Choroid plexus epithelial cell (primary cell): ENCODE measurements around the gene LPAR3.

Experiments
- DNase-seq: peaks from one replicate; pipeline ENCODE4 v3.0.0-alpha.2; 2010; ENCODE audit warnings: low read depth
- H3K4me3 ChIP-seq: 2 replicates; pipeline ENCODE4 v1.5.1; 2011; ENCODE audit warnings: low read depth, mild to moderate bottlenecking, control low read depth, low read length, moderate library complexity
- TF ChIP-seq, protein P1 (sequence below): conservative IDR thresholded peaks from 2 replicates; pipeline ENCODE4 v1.5.1; 2011; ENCODE audit warnings: low read depth, mild to moderate bottlenecking, control low read depth, inconsistent platforms, low read length, moderate library complexity

Gene LPAR3

DNA sequence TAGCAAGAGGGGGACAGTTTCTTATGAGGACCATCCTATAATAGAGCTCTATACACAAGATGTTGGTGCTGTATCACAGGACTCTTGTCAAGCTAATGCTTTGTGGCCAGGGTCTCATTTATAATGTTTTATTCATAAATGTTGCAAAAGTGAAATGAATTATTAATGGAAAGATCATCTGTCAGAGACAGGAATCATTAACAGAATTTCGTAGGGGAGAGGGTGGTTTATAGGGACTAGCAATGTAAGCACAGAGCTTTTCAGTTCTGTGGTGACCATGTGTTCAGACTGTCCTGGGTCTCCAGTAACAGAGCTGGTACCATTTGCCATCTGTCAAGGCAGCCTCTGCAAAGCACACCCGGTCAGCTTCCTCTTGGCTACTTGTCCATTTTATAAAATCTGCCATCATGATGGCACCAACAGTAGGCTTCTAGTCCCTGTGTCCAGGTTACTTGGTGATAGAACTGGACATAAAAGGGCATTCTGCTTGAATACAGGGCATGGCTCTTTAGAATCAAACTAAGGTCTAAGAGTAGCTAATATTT lies 36.2 kb downstream of the LPAR3 start:
- H3K4me3 ChIP-seq = no peak overlapping the region
- DNase-seq = no peak
- TF ChIP-seq, protein P1, sequence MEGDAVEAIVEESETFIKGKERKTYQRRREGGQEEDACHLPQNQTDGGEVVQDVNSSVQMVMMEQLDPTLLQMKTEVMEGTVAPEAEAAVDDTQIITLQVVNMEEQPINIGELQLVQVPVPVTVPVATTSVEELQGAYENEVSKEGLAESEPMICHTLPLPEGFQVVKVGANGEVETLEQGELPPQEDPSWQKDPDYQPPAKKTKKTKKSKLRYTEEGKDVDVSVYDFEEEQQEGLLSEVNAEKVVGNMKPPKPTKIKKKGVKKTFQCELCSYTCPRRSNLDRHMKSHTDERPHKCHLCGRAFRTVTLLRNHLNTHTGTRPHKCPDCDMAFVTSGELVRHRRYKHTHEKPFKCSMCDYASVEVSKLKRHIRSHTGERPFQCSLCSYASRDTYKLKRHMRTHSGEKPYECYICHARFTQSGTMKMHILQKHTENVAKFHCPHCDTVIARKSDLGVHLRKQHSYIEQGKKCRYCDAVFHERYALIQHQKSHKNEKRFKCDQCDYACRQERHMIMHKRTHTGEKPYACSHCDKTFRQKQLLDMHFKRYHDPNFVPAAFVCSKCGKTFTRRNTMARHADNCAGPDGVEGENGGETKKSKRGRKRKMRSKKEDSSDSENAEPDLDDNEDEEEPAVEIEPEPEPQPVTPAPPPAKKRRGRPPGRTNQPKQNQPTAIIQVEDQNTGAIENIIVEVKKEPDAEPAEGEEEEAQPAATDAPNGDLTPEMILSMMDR = no peak

DNA sequence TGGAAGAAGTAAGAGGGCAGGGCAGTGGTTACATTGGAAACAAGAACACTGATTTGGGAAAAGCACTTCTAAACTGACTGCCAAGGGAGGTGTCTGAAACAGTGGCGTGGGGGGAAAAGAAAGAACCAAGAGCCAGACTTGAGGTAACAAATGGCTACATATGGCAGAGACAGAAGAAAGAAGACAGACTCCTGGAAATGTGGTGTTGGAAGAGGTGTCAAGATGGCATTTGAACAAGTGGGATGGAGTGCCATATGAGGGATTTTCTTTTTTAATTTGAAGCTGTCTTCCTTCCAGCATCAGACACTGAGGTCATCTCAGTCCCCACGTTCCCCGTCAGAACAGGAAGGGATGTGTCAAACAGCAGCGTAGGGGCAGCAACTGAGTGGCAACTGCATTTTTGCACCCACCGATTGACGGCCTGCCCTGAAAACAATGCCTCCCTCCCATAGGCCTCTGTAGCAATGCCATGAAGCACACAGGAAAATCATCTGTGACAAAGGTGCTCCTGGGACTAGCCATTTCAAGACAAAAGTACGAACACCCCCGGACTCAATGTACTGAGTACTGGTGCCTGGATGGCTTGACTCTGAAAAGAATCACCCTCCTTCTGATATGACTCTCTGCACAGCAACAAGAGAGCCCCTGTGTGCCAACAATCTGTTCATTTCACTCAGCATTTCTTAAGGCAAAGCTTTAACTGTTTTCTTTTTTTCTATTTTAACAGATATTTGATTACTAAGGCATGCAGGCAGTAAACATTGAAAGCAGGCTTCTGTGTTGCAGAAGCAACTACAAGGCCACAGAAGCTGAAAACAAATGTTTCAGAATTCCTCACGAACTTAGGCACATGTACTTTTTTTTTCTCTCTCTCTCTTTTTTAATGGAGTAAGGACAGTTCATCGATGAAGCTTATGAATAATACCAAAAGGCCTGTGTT lies 37.0 kb downstream of the LPAR3 start:
- TF ChIP-seq, protein P1 = no peak
- DNase-seq = no peak
- H3K4me3 ChIP-seq = no peak overlapping the region

DNA sequence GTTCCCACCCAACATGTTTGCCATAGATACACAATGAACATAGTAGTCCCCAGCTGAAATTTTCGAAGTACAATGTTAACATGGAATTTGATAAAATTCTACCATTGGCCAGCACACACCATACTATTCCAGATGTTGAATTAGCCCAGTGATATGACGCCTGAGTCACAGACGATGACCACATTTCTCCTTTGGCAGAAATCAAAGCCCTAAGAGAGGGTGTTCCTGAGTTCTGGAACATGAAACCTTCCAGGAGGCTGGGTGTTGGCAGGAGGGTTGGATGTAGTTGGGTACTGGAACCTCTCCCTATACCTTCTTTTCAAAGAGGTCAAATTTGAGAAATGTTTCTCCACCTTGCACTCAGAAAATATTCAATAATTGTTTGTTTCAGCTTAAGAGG lies 37.8 kb downstream of the LPAR3 start:
- TF ChIP-seq, protein P1 = no peak
- DNase-seq = no peak
- H3K4me3 ChIP-seq = no peak overlapping the region

DNA sequence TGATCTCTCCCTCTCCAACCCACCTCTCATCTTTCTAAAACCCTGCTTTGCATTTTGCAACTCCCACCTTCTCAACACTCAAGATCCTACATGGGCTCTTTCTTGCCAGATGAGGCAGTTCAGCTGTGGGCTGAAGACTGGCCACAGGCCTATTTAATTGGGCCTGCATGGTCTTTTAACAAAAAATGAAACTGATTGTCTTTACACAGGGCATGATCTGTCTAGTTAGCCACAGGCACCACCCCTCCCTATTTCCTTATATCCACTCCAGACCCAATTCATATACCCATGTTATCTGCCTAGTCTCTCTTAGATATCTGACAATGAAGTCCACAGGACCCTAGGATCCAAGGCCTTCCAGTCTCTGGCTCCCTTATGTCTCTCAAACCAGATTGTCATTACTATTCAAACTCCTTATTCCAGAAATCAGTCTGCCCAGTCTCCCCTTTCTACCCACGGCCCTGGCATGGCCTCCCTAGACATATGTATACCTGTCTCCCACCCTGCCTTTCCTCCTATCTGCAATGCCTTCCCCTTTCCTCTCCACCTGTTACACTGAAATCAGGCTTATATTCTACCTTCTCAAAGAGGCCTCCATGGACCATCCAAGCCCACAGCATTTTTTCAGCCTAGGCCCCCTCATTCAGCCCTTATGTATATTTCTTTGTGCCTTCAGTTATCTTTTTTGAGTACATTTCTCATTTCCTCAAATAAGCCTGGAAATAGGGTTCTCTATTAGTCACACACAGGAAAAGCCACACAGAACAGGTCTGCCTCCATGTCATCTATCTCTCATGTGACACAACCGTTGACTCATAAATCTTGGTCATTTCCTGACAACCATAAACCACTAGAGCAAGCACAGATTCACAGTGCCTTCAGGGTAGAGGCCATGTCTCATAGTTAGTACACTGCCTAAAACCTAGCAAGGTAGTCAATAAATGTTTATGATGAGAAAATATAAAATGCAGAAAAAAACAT lies 39.0 kb downstream of the LPAR3 start:
- TF ChIP-seq, protein P1 = no peak
- DNase-seq = peak; percentile 70
- H3K4me3 ChIP-seq = no peak overlapping the region

DNA sequence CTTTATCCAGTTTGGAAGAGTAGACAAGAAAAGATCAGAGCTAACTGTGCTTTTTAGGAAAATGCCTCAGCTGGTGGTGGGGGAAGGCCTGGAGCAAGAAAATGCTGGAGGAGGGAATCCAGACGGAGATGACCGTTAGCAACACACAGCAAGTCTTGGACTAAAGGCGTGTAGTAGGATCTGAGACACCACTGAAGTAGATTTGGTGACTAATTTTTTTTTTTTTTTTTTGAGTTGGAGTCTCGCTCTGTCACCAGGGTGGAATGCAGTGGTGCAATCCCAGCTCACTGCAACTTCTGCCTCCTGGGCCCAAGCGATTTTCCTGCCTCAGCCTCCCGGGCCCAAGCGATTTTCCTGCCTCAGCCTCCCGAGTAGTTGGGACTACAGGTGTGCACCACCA lies 41.2 kb downstream of the LPAR3 start:
- peak; percentile 79 for DNase-seq

DNA sequence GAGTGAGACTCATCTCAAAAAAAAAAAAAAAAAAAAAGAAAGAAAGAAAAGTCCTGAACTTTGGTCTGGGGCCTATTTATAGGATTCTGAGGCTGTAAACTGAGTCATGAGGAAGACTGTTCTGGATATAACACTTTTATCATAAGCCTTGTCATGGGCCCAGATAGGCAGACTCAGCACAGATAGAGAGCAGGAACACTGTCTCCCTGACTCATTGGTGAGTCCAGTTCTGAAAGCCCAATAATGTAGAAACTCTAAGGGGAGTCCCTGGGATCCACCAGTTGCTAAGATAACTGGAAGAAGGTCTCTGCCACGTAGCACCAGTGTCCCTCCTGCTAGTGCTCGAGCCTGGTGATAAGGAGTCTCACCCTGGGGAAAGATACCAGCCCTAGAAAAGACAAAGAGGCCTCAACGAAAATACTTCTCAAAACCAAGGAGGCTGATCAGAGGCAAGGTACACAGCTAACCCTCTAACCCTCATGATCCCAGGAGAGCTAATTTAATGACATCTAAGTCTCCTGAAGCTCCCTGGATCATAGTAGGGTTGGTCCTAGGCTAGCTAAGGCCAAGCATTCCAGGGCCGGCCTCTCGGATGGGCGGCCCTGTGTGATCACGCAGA lies 43.5 kb downstream of the LPAR3 start:
- no peak for DNase-seq
- TF ChIP-seq, protein P1 = no peak
- no peak overlapping the region for H3K4me3 ChIP-seq

More for the DNA sequence above, 41.2 kb downstream of the LPAR3 start:
- TF ChIP-seq, protein P1 = no peak
- H3K4me3 ChIP-seq = no peak overlapping the region
